NCI-H1092 (cell line): ENCODE results near the gene WDR38.

Experiments used
- DNase-seq: peaks from one replicate; lab custom pipeline; 2025; lab: John Stamatoyannopoulos, UW

WDR38 gene

DNA sequence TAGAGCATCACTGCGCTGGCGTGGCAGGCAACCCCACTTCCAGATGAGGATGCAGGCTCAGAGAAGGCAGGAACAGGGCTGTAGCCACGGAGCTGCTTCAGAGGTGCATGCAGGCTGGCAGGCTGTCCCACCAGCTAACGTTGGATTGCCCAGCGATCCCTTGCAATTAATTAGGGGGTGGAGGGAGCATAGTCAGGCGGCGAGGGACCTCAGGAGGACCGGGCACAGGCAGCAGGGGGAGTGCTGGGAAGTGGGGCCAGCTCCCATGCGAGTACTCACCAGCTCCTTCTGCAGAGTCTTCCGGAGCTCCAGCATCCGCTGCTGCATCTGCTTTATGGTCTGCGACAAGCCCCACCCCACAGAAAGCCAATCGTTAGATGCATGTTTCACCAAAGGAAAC is 29.0 kb downstream of the WDR38 start:
- no peak for DNase-seq

DNA sequence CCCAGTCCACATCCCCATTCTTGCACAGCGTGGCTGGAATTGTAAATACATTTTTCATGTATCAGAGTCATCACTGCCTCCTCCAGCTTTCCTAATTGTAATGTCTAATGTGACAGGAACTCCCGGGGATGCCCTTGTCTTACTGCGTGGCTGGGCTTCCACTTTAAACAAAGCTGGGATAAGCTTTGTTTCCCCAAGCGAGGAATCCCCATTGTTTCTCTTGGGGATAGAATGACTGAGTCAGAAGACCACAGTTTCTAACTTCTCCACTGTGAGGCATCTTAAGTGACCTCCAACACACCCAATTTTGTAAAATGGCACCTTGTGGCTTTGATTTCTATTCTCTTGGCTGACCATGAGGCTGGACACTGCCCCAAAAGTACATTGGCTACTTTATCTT is 31.1 kb downstream of the WDR38 start:
- no peak for DNase-seq

DNA sequence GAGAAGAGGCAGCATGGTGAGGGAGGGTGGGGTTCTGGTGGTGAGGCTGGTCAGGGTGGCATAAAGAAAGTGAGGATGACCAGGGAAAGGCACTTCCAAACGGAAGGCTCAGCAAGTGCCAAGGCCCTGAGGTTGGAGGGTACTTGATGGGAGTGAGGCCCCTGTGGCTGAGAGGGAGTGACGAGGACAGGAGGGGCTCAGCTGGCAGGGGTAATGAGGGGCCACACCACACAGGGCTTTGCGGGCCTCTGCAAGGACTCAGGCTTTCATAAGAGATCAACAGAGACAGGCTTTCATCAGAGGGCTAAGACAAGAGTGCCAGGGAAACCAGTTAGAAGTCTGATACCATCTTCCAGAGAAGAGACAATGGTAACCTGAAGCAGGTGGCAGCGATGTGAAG is 32.3 kb downstream of the WDR38 start:
- DNase-seq = no peak

DNA sequence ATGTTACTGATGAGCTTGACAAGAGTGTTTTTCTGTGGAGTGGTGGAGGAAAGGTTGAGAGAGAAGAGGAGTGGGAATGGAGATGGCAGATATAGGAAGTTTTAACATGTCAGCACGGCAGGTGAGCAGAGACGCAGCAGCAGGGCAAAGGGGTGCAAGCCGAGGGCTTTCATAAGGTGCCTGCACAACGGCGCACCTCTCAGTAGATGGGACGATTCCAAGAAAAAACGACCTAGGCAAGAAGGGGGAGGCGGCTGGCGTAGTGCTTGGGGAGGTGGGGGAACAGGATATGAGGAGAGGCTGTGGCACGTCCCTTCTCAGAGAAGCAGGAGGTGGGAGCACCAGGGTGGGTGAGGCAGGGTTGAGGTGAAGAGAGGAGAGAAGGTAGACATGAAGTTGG is 33.2 kb downstream of the WDR38 start:
- no peak for DNase-seq

DNA sequence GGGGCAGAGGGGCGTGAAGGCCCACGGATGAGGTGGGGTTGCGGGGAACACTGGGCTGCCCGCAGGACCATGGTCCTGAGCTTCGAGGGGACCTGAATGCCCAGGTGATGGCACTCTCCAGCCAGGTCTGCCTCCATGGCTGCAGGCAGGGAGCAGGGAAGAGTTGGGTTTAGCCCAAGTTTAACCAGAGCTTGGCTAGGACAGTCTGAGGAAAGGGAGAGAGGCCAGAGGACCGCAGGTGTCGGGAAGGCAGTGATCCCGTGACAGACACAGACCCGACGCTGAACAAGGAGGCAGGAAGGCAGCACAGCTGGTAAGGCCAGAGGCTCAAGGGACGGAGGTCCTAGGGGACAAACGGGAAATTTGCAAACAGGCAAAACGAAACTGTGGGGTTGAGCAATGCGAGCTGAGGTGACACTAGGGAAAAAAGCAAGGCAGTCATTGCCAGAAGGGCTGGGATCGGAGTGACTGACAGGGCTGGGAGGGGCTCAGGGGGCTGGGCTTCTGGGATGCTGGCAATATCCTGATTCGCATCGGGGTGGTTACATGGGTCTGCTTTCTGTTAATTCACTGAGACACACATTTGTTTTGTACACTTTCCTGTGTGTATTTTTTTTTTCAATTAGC is 33.7 kb downstream of the WDR38 start:
- no peak for DNase-seq

DNA sequence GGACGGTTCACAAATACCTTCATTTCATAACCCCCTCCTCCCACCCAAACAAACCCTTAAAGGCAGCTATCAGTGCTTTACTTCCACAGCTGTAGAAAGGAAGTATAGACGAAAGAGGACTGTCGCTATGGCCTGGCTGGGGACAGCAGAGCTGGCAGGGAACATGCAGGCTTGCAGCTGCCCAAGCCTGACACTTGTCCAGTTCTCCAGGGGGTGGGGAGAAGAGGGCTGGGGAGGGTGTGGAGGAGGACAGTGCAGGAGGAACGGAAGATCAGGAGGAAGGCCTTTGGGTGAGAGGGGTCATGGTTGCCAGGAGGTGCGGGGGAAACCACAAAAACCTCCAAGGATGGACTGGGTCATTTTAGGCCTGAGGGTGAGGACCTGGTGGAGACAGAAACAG is 34.6 kb downstream of the WDR38 start:
- DNase-seq = no peak

DNA sequence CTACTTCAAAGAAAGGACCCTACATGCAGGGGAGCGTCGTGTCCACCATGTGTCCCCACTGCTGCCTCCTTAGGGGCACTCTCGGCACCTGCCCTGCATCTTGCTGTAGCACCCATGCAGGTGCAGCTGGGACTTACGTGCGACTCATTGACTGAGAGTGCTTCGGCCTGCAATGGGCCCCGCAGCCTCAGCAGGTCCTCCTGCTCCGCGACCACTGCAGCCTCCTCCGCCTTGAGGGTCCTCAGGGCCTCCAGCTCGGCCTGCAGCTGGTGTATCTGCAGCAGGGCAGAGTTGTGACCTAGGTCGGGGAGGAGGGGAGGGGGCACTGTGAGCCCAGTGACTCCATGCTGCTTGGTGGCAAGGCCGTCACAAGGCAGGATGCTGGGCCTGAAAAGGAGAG is 35.7 kb downstream of the WDR38 start:
- DNase-seq = no peak

DNA sequence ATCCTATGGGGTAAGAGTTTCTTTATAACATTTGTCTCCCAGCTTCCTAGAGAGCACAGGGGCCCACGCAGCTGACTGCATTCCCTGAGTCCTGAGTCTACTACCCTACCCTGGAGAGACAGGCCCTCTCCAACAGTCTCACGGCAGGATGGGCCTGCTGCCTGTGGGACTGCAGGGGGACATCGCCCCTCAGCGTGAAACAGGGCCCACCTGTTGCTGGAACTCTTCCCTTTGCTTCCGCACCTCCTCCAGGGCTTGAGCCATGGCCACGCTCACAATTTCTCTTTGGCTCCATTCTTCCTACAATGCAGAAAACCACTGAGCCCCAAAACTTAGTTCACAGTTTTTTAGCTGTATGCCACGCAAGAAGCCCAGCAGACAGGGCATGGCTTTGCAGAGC is 36.9 kb downstream of the WDR38 start:
- no peak for DNase-seq

DNA sequence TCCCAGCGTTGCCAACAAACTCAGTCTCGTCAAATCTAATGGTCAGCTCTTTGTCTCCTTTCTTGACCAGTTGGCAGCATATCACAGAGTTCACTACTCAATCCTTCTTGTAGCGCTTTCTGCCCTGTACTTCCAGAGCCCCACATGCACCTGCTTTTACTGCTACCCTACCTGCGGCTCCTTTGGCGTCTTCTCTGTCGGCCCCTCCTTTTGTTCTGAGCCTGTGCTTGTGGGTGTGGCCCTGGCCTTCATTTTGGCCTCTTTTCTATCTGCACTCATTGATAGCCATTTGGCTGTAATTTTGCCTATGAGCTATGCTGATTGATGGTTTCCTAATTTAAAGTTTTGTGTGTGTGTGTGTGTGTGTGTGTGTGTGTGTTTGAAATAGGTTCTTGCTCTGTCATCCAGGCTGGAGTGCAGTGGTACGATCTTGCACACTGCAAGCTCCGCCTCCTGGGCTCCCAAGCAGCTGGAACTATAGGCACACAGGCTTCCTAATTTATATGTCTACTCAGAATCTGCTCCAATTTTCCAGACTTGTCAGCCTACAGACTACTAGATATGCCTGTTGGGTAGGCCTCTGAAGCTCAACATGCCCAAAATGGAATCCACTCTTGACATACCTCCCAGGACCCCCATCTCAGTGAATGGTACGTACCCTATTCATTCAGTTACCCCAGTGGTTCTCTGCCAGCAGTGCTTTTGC is 40.9 kb downstream of the WDR38 start:
- no peak for DNase-seq

DNA sequence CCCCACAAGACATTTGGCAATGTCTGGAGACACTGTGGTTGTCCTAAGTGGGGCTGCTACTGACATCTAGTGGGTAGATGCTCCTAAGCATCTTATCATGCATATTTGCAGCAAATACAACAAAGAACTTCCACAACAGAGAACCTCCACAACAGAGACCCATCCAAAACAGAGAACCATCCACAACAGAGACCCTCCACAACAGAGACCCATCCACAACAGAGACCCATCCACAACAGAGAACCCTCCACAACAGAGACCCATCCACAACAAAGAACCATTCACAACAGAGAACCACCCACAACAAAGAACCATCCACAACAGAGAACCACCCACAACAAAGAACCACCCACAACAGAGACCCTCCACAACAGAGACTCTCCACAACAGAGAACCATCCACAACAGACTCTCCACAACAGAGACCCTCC is 41.5 kb downstream of the WDR38 start:
- DNase-seq = no peak

DNA sequence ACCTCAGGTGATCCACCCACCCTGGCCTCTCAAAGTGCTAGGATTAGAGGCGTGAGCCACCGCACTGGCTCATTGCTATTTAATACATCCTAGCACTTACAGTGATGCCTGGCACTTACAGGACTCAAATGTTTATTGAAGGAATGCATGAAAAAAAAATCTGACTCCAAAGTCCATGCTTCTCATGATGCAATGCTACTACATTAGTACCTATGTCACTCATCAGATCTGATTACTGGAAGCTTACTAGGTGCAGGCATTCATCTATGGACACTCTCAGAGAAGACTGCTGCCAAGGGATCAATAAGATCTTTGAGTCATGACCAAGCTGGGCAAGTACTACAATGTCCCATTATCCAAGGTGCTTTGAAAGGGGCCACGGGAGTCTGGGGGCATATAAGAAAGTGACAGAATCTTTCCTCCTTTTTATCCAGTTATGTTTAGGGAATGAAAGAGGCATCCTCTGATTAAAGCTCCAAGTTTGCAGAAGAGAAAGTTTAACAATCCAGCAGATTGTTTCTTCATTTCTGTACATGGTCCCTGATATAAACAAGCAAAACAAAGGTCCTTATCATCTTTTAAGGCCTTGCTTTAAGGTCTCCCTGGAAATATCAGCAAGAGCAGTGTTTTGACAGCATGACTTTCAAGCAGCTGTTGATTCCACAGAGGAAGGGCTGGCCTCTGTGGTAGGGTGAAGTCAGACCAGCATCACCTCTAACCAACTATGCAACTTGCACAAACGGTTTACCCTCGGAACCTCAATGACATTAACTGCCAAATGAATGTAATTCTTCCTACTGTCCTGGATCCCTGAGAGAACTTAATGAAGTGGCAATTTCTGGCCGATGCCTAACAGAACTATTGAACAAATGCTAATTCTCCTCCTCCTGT is 44.6 kb downstream of the WDR38 start:
- DNase-seq = no peak

DNA sequence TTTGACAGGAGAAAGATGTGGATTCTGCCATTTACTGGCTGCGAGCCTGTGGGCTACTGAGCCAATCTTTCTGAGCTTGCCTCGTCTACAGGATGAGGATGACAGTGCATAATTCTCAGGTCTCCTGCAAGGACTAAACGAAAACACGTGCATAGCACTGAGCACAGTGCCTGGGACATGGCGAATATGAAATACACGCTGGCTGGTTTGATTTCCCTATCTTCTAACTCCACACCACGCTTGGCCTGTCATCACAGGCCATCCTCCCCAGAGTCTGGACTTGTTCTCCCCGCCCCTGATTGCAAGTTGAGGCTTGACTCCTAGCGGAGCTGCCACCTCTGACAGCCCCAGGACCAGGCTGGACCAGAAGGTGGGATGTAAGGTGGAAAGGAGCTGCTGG is 46.6 kb downstream of the WDR38 start:
- DNase-seq = no peak

DNA sequence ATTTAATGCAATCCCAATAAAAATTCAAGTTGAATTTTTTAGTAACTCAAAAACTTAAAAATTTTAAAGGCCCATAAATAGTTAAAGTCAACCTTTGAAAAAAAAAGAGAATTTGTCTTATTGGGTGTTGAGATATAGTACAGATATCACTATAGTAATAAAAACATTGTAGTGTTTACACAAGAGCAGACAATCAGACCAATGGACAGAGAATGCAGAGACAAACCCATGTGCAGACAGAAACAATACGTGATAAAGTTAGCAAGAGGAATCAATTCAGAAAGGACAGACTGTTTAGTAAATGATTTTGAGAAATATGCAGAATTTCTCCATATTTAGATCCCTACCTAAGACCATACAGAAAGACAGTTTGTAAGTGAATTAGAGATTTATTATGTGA is 53.7 kb downstream of the WDR38 start:
- DNase-seq = no peak
